SH-SY5Y (cell line): ENCODE measurements around the gene GFPT1.

Experiments
- GATA2 ChIP-seq: IDR thresholded peaks from 2 replicates; pipeline ENCODE4 v1.6.1; 2011; ENCODE audit warnings: mild to moderate bottlenecking, low read depth, low read length
- GATA3 ChIP-seq: IDR thresholded peaks from 2 replicates; pipeline ENCODE4 v1.6.1; 2011; ENCODE audit warnings: low read depth, mild to moderate bottlenecking, low read length, moderate library complexity

GRCh38 chr2:69310111-69311023 lies 76.7 kb downstream of the GFPT1 start:
- TF ChIP-seq GATA2 (no peak), GATA3 (no peak)
